ENCODE results near the gene IGFBP5.

The IGFBP5 gene

DNA sequence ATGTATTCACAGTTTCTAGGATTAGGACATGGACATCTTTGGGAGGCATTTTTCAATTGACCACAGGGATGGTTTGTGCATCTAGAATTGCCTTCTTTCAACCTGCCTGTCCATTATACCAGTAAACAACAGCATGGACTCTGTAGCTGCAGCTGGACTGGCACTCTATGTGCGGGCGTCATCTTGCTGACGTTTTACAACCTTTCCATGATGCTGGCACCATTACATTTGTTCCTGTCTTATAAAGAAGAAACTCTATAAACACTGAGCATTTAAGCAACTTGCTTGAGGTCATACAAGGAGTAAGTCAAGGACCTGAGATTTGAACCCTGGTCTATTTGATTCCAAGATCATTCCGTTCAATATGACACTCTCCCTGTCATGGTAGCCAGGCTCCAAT, 25.4 kb upstream of the IGFBP5 start:
- Histone ChIP-seq H3K27me3 (replicated peaks) (no peaks in the 10 kb centered on the region), H3K27ac (no peak overlapping the region), H3K36me3 (replicated peaks) (no peaks in the 10 kb centered on the region), H3K4me3 (ENCODE audit: low read depth, low read length) (no peak overlapping the region)
- no peak for DNase-seq
- TF ChIP-seq, protein P1, sequence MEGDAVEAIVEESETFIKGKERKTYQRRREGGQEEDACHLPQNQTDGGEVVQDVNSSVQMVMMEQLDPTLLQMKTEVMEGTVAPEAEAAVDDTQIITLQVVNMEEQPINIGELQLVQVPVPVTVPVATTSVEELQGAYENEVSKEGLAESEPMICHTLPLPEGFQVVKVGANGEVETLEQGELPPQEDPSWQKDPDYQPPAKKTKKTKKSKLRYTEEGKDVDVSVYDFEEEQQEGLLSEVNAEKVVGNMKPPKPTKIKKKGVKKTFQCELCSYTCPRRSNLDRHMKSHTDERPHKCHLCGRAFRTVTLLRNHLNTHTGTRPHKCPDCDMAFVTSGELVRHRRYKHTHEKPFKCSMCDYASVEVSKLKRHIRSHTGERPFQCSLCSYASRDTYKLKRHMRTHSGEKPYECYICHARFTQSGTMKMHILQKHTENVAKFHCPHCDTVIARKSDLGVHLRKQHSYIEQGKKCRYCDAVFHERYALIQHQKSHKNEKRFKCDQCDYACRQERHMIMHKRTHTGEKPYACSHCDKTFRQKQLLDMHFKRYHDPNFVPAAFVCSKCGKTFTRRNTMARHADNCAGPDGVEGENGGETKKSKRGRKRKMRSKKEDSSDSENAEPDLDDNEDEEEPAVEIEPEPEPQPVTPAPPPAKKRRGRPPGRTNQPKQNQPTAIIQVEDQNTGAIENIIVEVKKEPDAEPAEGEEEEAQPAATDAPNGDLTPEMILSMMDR (IDR thresholded peaks at IDR 0.05; ENCODE audit: low read depth, low read length, missing control alignments) = no peak
- in situ Hi-C loops (cut with HindIII; ENCODE audit: low pct_ligation_motif_present, low sequenced_read_pairs) = loop anchor here (25.0 kb wide), 1 partner anchor 442 kb away; no protein-coding TSS in a partner anchor

DNA sequence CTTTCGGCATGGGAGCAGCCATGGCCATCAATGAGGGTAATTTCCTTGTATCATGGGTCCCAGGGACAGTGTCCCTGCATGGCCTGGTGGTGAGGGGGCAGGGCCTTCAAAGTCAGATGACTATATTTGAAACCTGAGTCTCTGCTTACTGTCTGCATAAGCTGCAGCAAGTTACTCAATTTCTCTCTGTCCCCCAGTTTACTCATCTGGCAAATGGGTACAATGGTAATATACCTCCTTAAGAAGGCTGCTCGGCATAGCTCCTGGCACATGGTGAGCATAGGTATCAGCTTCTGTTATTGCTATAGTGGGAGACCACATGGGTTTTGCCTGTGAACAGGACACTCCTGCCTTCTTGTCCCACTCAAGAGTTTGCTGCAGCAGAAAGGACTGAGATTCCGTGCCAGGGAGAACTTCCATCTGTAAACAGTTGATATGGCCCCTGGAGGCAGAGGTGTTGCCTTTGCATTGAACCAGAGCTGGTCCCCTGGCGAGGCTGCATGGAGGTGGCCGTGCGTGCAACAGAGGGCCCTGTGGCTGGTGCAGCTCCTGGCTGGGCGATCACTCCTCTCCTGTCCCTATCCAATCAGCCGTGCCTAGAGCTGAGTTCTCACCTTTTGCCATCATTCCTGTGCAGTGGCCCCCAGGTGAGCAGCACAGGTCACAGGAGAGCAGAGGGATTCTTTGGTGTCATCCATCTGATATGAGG, 22.7 kb upstream of the IGFBP5 start:
- Histone ChIP-seq H3K27ac (no peak overlapping the region), H3K4me3 (ENCODE audit: low read depth, low read length) (no peak overlapping the region), H3K27me3 (replicated peaks) (no peaks in the 10 kb centered on the region), H3K36me3 (replicated peaks) (no peaks in the 10 kb centered on the region)
- no peak for DNase-seq
- in situ Hi-C loops (cut with HindIII; ENCODE audit: low pct_ligation_motif_present, low sequenced_read_pairs) = loop anchor here (25.0 kb wide), 1 partner anchor 444 kb away; no protein-coding TSS in a partner anchor
- TF ChIP-seq, protein P1 (IDR thresholded peaks at IDR 0.05; ENCODE audit: low read depth, low read length, missing control alignments) = no peak

DNA sequence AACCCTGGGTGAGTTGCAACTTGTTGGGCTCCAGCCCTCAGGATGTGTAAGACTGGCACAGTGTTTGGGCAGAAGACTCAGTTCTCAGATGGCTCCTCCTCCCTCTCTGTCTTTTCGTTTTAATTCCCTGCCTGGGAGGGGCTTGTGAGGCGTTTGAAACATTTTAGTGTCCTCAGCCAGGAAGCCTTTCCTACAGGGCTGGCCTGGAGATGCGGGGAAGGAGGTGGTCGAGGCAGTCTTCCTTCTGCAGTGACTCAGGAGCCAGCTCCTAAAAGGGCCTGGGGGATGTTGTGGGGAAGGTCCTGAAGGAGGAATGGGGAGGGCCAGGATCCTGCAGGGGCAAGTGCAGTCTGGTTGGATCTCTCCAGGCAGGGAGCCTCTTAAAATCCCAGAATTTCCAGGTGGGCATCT, 22.1 kb upstream of the IGFBP5 start:
- no peak for DNase-seq
- TF ChIP-seq, protein P1 (IDR thresholded peaks at IDR 0.05; ENCODE audit: low read depth, low read length, missing control alignments) = no peak
- no peaks in the 10 kb centered on the region for H3K27me3 ChIP-seq (replicated peaks)
- H3K27ac ChIP-seq = no peak overlapping the region
- in situ Hi-C loops (cut with HindIII; ENCODE audit: low pct_ligation_motif_present, low sequenced_read_pairs) = loop anchor here (25.0 kb wide), 1 partner anchor 445 kb away; no protein-coding TSS in a partner anchor
- H3K4me3 ChIP-seq (ENCODE audit: low read depth, low read length) = no peak overlapping the region
- no peaks in the 10 kb centered on the region for H3K36me3 ChIP-seq (replicated peaks)

DNA sequence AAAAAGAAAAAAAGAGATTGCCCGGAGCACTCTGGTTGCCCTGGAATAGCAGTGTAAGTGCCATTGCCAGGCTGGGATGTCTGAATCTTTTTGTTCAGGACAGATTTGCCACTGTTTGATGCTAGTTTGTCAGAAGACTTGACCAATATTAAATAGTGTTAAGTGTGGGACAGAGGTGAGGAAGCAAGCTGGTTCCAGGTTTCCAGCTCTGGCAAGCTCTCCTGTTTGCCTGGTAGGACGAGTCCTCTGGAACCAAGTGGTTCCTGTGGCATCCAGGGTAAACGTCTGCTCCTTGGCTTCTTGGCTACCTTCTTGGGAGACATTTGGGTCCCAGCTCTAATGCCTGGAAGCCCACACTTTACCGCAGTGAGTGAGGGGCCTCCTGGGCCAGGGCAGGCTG, 20.8 kb upstream of the IGFBP5 start:
- H3K4me3 ChIP-seq (ENCODE audit: low read depth, low read length) = no peak overlapping the region
- no peak overlapping the region for H3K27ac ChIP-seq
- H3K36me3 ChIP-seq (replicated peaks) = no peaks in the 10 kb centered on the region
- no peaks in the 10 kb centered on the region for H3K27me3 ChIP-seq (replicated peaks)
- TF ChIP-seq, protein P1 (IDR thresholded peaks at IDR 0.05; ENCODE audit: low read depth, low read length, missing control alignments) = no peak
- DNase-seq = no peak
- in situ Hi-C loops (cut with HindIII; ENCODE audit: low pct_ligation_motif_present, low sequenced_read_pairs) = loop anchor here (25.0 kb wide), 1 partner anchor 446 kb away; no protein-coding TSS in a partner anchor

DNA sequence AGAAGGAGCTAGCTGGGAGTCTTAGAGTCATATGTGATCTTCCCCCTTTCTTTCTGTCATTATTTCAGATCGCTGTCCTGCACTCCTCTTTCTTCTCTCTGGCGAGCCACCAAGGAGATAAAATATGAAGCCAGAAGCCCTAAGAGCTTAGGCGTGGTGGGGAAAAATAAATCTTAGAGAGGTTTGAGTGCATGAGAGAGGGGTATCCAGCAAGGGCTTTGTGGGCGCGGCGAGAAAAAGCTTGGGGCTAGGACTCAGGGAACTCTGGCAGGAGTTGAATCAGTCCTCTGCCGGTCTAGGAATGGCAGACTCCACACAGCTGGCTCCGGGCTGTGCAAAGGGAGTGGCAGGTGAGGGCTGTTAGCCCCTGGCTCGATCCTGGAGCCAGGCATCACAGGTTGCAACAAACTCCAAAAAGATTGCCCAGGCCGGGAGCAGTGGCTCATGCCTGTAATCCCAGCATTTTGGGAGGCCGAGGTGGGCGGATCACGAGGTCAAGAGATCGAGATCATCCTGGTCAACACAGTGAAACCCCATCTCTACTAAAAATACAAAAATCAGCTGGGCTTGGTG, 20.1 kb upstream of the IGFBP5 start:
- no peak for DNase-seq
- Histone ChIP-seq H3K27me3 (replicated peaks) (no peaks in the 10 kb centered on the region), H3K27ac (no peak overlapping the region), H3K4me3 (ENCODE audit: low read depth, low read length) (no peak overlapping the region), H3K36me3 (replicated peaks) (no peaks in the 10 kb centered on the region)
- in situ Hi-C loops (cut with HindIII; ENCODE audit: low pct_ligation_motif_present, low sequenced_read_pairs) = loop anchor here (25.0 kb wide), 1 partner anchor 447 kb away; no protein-coding TSS in a partner anchor
- TF ChIP-seq, protein P1 (IDR thresholded peaks at IDR 0.05; ENCODE audit: low read depth, low read length, missing control alignments) = no peak

All from brain microvascular endothelial cell (primary cell).